HCT116 (cell line): ENCODE measurements around the gene PRCD. TPM values are rescaled to one million over a fixed set of nuclear protein-coding genes. Genes with fewer than 3 reads are reported as not detected.

Source experiments
- ATAC-seq: fragments of 200-7000 bp; cut with Tn5 transposase; 2 replicates; pipeline ENCODE4 v1.9.1; 2020; ENCODE audit warnings: mild to moderate bottlenecking, moderate library complexity
- BruUV-seq: library from RNA; stranded (reverse); fragments of 400-500 nt; replicated peaks from 2 replicates; lab custom pipeline; 2021; lab: Mats Ljungman, UMichigan
- CTCF ChIA-PET: fragments of 300-600 bp; sonication (Branson Sonifier 250); formaldehyde crosslinking; loops from one replicate; lab custom pipeline; 2021; ENCODE audit warnings: antibody characterized with exemption; lab: Charles Lee
- POLR2A ChIA-PET: fragments of 300-600, 350-600 bp; sonication (Branson Sonifier 250); formaldehyde crosslinking; loops from one replicate; lab custom pipeline; 2021; ENCODE audit warnings: antibody characterized with exemption; lab: Charles Lee
- RAD21 ChIA-PET, 2 experiments: fragments of 300-600 bp; sonication (Branson Sonifier 250); formaldehyde crosslinking; loops; one replicate each; lab custom pipeline; 2023; ENCODE audit warnings: low total read pairs in 2 of 2; ENCODE audit not compliant: uncharacterized antibody in 2 of 2, unreplicated experiment in 2 of 2, low non-redundant PET in 1 of 2; lab: Charles Lee
- DNase-seq: peaks from one replicate; pipeline ENCODE4 v3.0.0-alpha.2; 2010; ENCODE audit warnings: low read depth, low spot score
- H2AFZ ChIP-seq: fragments of 200-600 bp; shearing (Covaris generic), sonication (generic); 2 replicates; pipeline ENCODE4 v1.6.1; 2017; ENCODE audit warnings: low read depth, mixed run types, mixed read lengths, antibody characterized with exemption, low read length; ENCODE audit not compliant: poor library complexity, severe bottlenecking
- H3K27ac ChIP-seq: 2 replicates; pipeline ENCODE4 v1.5.1; 2012; ENCODE audit warnings: low read depth, low read length
- H3K27me3 ChIP-seq: fragments of 200-600 bp; sonication (generic); 2 replicates; pipeline ENCODE4 v1.6.1; 2016; ENCODE audit warnings: mixed run types, low read length, mixed read lengths; ENCODE audit not compliant: insufficient read depth
- H3K36me3 ChIP-seq, 2 experiments: fragments of 200-500 bp in 1 of 2; fragments of 200-600 bp in 1 of 2; sonication (Bioruptor generic) in 1 of 2; sonication (generic) in 1 of 2; 2 replicates each; pipeline versions ENCODE4 v1.5.1 to v1.6.1; 2014 to 2016; ENCODE audit warnings: low read length in 2 of 2, inconsistent platforms in 1 of 2, mixed read lengths in 1 of 2, mixed run types in 1 of 2; ENCODE audit not compliant: insufficient read depth in 2 of 2, control insufficient read depth in 1 of 2
- H3K4me1 ChIP-seq, 2 experiments: fragments of 200-600 bp in 1 of 2; sonication (generic) in 1 of 2; 2 replicates each; pipeline versions ENCODE4 v1.5.1 to v1.6.1; 2012 to 2017; ENCODE audit warnings: low read length in 2 of 2, inconsistent platforms in 1 of 2, mild to moderate bottlenecking in 1 of 2, mixed read lengths in 1 of 2, mixed run types in 1 of 2, moderate library complexity in 1 of 2; ENCODE audit not compliant: insufficient read depth in 2 of 2, control insufficient read depth in 1 of 2
- H3K4me2 ChIP-seq: fragments of 200-600 bp; sonication (generic); 2 replicates; pipeline ENCODE4 v1.6.1; 2017; ENCODE audit warnings: mixed run types, low read length, mixed read lengths
- H3K4me3 ChIP-seq, 2 experiments: fragments of 200-600 bp in 1 of 2; sonication (generic) in 1 of 2; replicated peaks in 1 of 2; 2 replicates each; pipeline ENCODE4 v1.5.1; 2011 to 2016; ENCODE audit warnings: low read length in 2 of 2, control low read depth in 1 of 2, low read depth in 1 of 2, mild to moderate bottlenecking in 1 of 2, mixed read lengths in 1 of 2, mixed run types in 1 of 2
- H3K79me2 ChIP-seq: fragments of 200-600 bp; sonication (generic); 2 replicates; pipeline ENCODE4 v1.6.1; 2017; ENCODE audit warnings: mild to moderate bottlenecking, mixed run types, low read length, moderate library complexity, mixed read lengths; ENCODE audit not compliant: insufficient read depth
- H3K9ac ChIP-seq: fragments of 200-600 bp; sonication (generic); 2 replicates; pipeline ENCODE4 v1.6.1; 2016; ENCODE audit warnings: low read length, mixed read lengths
- H3K9me2 ChIP-seq: fragments of 200-600 bp; sonication (generic), shearing (Covaris generic); 2 replicates; pipeline ENCODE4 v1.6.1; 2017; ENCODE audit warnings: mixed run types, mild to moderate bottlenecking, moderate library complexity; ENCODE audit not compliant: insufficient read depth
- H3K9me3 ChIP-seq, 2 experiments: fragments of 200-500 bp in 1 of 2; fragments of 200-600 bp in 1 of 2; sonication (Bioruptor generic) in 1 of 2; sonication (generic) in 1 of 2; 2 replicates each; pipeline ENCODE4 v1.6.1; 2014 to 2017; ENCODE audit warnings: low read length in 2 of 2, mixed read lengths in 2 of 2, inconsistent platforms in 1 of 2, low read depth in 1 of 2, mild to moderate bottlenecking in 1 of 2, mixed run types in 1 of 2, moderate library complexity in 1 of 2; ENCODE audit not compliant: control insufficient read depth in 1 of 2, insufficient read depth in 1 of 2
- H4K20me1 ChIP-seq: fragments of 200-600 bp; sonication (generic), shearing (Covaris generic); 2 replicates; pipeline ENCODE4 v1.6.1; 2017; ENCODE audit warnings: mixed run types, mild to moderate bottlenecking, moderate library complexity; ENCODE audit not compliant: insufficient read depth
- EGR1 ChIP-seq: IDR thresholded peaks from 2 replicates; pipeline ENCODE4 v1.6.1; 2012; ENCODE audit warnings: low read depth
- EZH2phosphoT487 ChIP-seq: fragments of 200-600 bp; IDR thresholded peaks from 2 replicates; pipeline ENCODE4 v1.6.1; 2018; ENCODE audit warnings: antibody characterized with exemption, borderline replicate concordance
- FOSL1 ChIP-seq: IDR thresholded peaks from 2 replicates; pipeline ENCODE4 v1.6.1; 2012; ENCODE audit warnings: low read depth
- JUND ChIP-seq: IDR thresholded peaks from 2 replicates; pipeline ENCODE4 v1.6.1; 2012
- SIN3A ChIP-seq: IDR thresholded peaks from 2 replicates; pipeline ENCODE4 v1.6.1; 2012; ENCODE audit warnings: low read depth
- SP1 ChIP-seq: IDR thresholded peaks from 2 replicates; pipeline ENCODE4 v1.6.1; 2012; ENCODE audit warnings: low read depth
- SRF ChIP-seq: IDR thresholded peaks from 2 replicates; pipeline ENCODE4 v1.6.1; 2012; ENCODE audit warnings: low read depth
- ZBTB33 ChIP-seq: IDR thresholded peaks from 2 replicates; pipeline ENCODE4 v1.6.1; 2011; ENCODE audit warnings: mild to moderate bottlenecking, low read length, moderate library complexity; ENCODE audit not compliant: insufficient replicate concordance; ENCODE audit errors: extremely low read depth
- ZFX ChIP-seq: fragments of 450-650 bp; IDR thresholded peaks from 2 replicates; pipeline ENCODE4 v1.6.1; 2017
- ZNF274 ChIP-seq: fragments of 200-500 bp; sonication (Bioruptor generic); IDR thresholded peaks from 2 replicates; pipeline ENCODE4 v1.6.1; 2014; ENCODE audit warnings: mild to moderate bottlenecking, low read depth, low read length, inconsistent platforms
- intact Hi-C: fragments of 100-400 bp; cut with micrococcal nuclease; formaldehyde crosslinking; loops from 2 replicates; pipeline ENCODE4 v1.10.0; 2022
- total RNA-seq: library from RNA; stranded (reverse); gene quantifications from one replicate; pipeline ENCODE4 v1.2.1, GENCODE V29; 2021; ENCODE audit not compliant: unreplicated experiment
- TF ChIP-seq, protein P1 (sequence below): IDR thresholded peaks from 2 replicates; pipeline ENCODE4 v1.6.1; 2012

The PRCD gene
- total RNA-seq, 1 experiment from 2014 or later = not detected

- POLR2A ChIA-PET = interaction anchor here (1.5 kb wide), 1 partner anchor 12 kb away, joined by 6 read pairs; no protein-coding TSS in a partner anchor
Observed at GRCh38 chr17:76578376-76578775, 38.5 kb downstream of the PRCD start.

More at GRCh38 chr17:76578376-76578775, 38.5 kb downstream of the PRCD start:
- H3K4me3 ChIP-seq = no peak overlapping the region
- intact Hi-C loops = no loop called here
- DNase-seq (no peak), ATAC-seq (no peak)
- no peak overlapping the region for H3K9ac ChIP-seq
- no peaks in the 10 kb centered on the region for H3K27me3 ChIP-seq
- no peaks in the 10 kb centered on the region for H3K36me3 ChIP-seq
- H3K9me3 ChIP-seq = no peaks in the 10 kb centered on the region
- no peaks in the 10 kb centered on the region for H3K79me2 ChIP-seq
- no TSS peak for BruUV-seq
- no peak overlapping the region for H3K4me2 ChIP-seq
- ChIA-PET CTCF (interaction anchor here (1.1 kb wide), 1 partner anchor 21 kb away, joined by 3 read pairs; no protein-coding TSS in a partner anchor), RAD21 (no interaction called here)
- no peaks in the 10 kb centered on the region for H4K20me1 ChIP-seq
- H3K27ac ChIP-seq = no peak overlapping the region
- peaks cover 7 to 18% of the 10 kb centered on the region in 2 experiments; a peak in 2 of 4 replicates for H3K4me1 ChIP-seq
- H2AFZ ChIP-seq = no peak overlapping the region
- TF ChIP-seq ZNF274 (no peak), JUND (no peak), EGR1 (no peak), FOSL1 (no peak), SP1 (no peak), ZFX (no peak), ZBTB33 (no peak), EZH2phosphoT487 (no peak), SRF (no peak), SIN3A (no peak)
- TF ChIP-seq, protein P1, sequence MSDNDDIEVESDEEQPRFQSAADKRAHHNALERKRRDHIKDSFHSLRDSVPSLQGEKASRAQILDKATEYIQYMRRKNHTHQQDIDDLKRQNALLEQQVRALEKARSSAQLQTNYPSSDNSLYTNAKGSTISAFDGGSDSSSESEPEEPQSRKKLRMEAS = no peak
- H3K9me2 ChIP-seq = no peaks in the 10 kb centered on the region
